Heart right ventricle (tissue), 16 donors: Measurements from ENCODE around the gene PCNT. TPM values are rescaled to one million over a fixed set of nuclear protein-coding genes. Genes with fewer than 3 reads are reported as not detected.

Experiments used
- ATAC-seq, 8 donors: fragments of 200-7000 bp; cut with Tn5 transposase; one replicate each; pipeline ENCODE4 v1.9.1; 2020; ENCODE audit warnings: mild to moderate bottlenecking in 8 of 8, moderate library complexity in 8 of 8, moderate number of reproducible peaks in 1 of 8
- DNase-seq, 2 donors: peaks; one replicate each; pipeline ENCODE4 v3.0.0-alpha.2; 2020
- H3K27ac ChIP-seq, 10 donors: fragments of 200-600 bp; sonication (generic) in 2 of 10; one replicate each; pipeline versions ENCODE4 v1.5.0 to v1.8.0; 2020 to 2022; ENCODE audit warnings: mild to moderate bottlenecking in 3 of 10
- H3K27me3 ChIP-seq, 7 donors: fragments of 200-600 bp; one replicate each; pipeline ENCODE4 v1.8.0; 2021 to 2022; ENCODE audit warnings: mild to moderate bottlenecking in 2 of 7
- H3K36me3 ChIP-seq, 9 donors: fragments of 200-600 bp; sonication (generic) in 1 of 9; one replicate each; pipeline versions ENCODE4 v1.5.0 to v1.8.0; 2020 to 2022; ENCODE audit warnings: mild to moderate bottlenecking in 2 of 9
- H3K4me1 ChIP-seq, 9 donors: fragments of 200-600 bp; sonication (generic) in 1 of 9; one replicate each; pipeline versions ENCODE4 v1.5.0 to v1.8.0; 2020 to 2022; ENCODE audit warnings: mild to moderate bottlenecking in 4 of 9
- H3K4me3 ChIP-seq, 10 donors: fragments of 200-600 bp; sonication (generic) in 2 of 10; one replicate each; pipeline versions ENCODE4 v1.5.0 to v1.8.0; 2020 to 2022; ENCODE audit warnings: mild to moderate bottlenecking in 7 of 10, moderate library complexity in 2 of 10
- H3K9me3 ChIP-seq, 11 donors: fragments of 200-600 bp in 10 of 11; sonication (generic) in 2 of 11; one replicate each; pipeline versions ENCODE4 v1.5.0 to v1.8.0; 2013 to 2022; ENCODE audit warnings: mild to moderate bottlenecking in 2 of 11, control low read depth in 1 of 11, moderate library complexity in 1 of 11
- CTCF ChIP-seq, 9 donors: fragments of 200-600 bp; sonication (generic) in 2 of 9; IDR thresholded peaks; one replicate each; pipeline versions ENCODE4 v1.5.0 to v1.8.0; 2021 to 2022; ENCODE audit warnings: antibody characterized with exemption in 9 of 9, mild to moderate bottlenecking in 5 of 9, moderate library complexity in 1 of 9
- WGBS, 2 donors: extraction: QIAGEN DNeasy Blood & Tissue Kit; methylation state at CpG; one replicate each; pipeline ENCODE4 v1.1.7; 2013; ENCODE audit warnings: inconsistent platforms in 1 of 2; 5-methylcytosine and 5-hydroxymethylcytosine counted together
- intact Hi-C, 10 donors: fragments of 100-400 bp; cut with DNase I; formaldehyde crosslinking; loops; one replicate each; pipeline versions ENCODE4 v1.11.1 to v1.14.2; 2022
- polyA plus RNA-seq, 2 donors: library from polyadenylated mRNA; stranded (reverse); fragments of 200-250 nt; gene quantifications; one replicate each; pipeline ENCODE4 v1.2.3, GENCODE V29; 2013
- total RNA-seq, 10 donors: library from RNA; stranded (reverse); fragmentation: NEBNext Ultra II Directional in 3 of 10; extraction: Animal tissue kit (Norgen Biotek cat#: 25700) in 3 of 10; gene quantifications; one replicate each; pipeline versions ENCODE4 v1.2.1 to v1.2.4, GENCODE V29; 2021 to 2023
- donor health status: Arrhythmogenic right ventricular cardiomyopathy.
- donor health status: ischemic (EF 13 %, LVEDD 7.1; RV severe dilation, severe dysfunction).
- donor health status: healthy with polysubstance abuse.
- donor health status: DM: no; HTN: yes; CAD: no.
- donor health status: DM: no; HTN: no; CAD: no.
- donor health status: ischemic (EF 25% LVEDD 6.9; RV normal size, moderate dysfunction).
- donor health status: ischemic (EF 25% LVEDD 5.7; RV mildly dilated, moderate dysfunction).
- donor health status: healthy.
- donor health status: DM: yes; HTN: yes; CAD: no.
- donor health status: Ischemic cardiomyopathy.
- donor health status: ischemic (EF 35%, LVEDD 5.7; RV mildly dilated, moderate dysfunction).
- donor health status: nonischemic (EF 11% LVEDD 7.7; RV severe dilation, severe dysfunction).
- donor health status: DM: yes; HTN: yes; CAD: no.
- donor health status: PGD.
- donor health status: ischemic (EF 29% LVEDD 5.4; RV normal size, mild dysfunction).
- donor health status: nonischemic (EF 23%, LVEDD 6.1; RV moderate dilation, normal function).

Gene PCNT
- total and polyA plus RNA-seq, 12 donors = 17.5 to 58.6 (median 26.9) TPM

- 94 to 95% methylated on average over 13 of the region's 13 CpGs for WGBS, 2 donors
- Histone ChIP-seq H3K36me3 (peaks cover 0 to 72% (median 7%) of the 10 kb centered on the region in 9 donors), H3K27me3 (no peaks in the 10 kb centered on the region), H3K4me3 (no peak overlapping the region), H3K9me3 (no peaks in the 10 kb centered on the region), H3K27ac (no peak overlapping the region), H3K4me1 (no peaks in the 10 kb centered on the region)
- DNase-seq (no peak), ATAC-seq (peak in 1 of 8 donors; percentile 32)
- TF ChIP-seq CTCF (IDR thresholded peaks at IDR 0.05) = no peak
- intact Hi-C loops = no loop called here
Measured at GRCh38 chr21:46386734-46387088, 62.8 kb downstream of the PCNT start.

DNA sequence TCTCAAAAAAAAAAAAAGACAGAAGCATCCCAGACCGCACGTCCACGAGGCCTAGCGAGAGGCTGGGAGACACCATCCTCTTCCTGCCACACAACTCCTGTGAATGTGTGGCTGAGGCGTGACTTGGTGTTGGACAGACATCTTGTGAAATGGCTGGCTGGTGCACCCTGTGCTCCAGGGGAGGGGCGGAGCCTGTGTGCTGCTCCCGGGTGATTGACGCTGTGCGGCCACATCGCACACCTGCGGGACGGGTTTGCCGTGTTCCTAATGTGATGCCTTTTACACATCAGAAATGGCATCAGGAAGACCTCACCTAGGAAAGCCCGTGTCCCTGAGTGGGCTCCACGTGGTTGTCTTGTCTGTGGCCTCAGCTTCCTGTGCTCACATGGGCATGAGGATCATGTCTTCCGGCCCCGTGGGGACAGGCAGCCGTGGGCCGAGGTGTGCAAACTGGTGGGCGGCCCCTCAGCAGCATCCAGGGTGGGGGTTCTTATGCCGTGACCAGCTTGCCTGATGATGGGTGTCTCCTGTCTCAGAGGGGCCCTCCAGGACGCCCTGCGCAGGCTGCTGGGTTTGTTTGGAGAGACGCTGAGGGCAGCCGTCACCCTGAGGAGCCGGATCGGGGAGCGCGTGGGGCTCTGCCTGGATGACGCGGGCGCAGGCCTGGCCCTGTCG, 64.4 kb downstream of the PCNT start:
- WGBS, 2 donors = 94 to 96% methylated on average over 33 of the region's 33 CpGs
- Histone ChIP-seq H3K36me3 (peaks cover 0 to 86% (median 7%) of the 10 kb centered on the region in 9 donors), H3K4me3 (no peak overlapping the region), H3K4me1 (peaks cover 0 to 5% (median 0%) of the 10 kb centered on the region in 9 donors), H3K27ac (no peak overlapping the region), H3K27me3 (no peaks in the 10 kb centered on the region), H3K9me3 (no peaks in the 10 kb centered on the region)
- ATAC-seq (peak in 1 of 8 donors; percentile 17), DNase-seq (no peak)
- intact Hi-C loops = no loop called here
- no peak for TF ChIP-seq CTCF (IDR thresholded peaks at IDR 0.05)

GRCh38 chr21:46388896-46389295, 64.9 kb downstream of the PCNT start:
- DNase-seq (no peak), ATAC-seq (no peak)
- H3K4me3 ChIP-seq = no peak overlapping the region
- no peaks in the 10 kb centered on the region for H3K9me3 ChIP-seq
- peaks cover 0 to 91% (median 7%) of the 10 kb centered on the region in 9 donors for H3K36me3 ChIP-seq
- H3K27me3 ChIP-seq = no peaks in the 10 kb centered on the region
- WGBS, 2 donors = 95% methylated on average over 23 of the region's 23 CpGs
- TF ChIP-seq CTCF (IDR thresholded peaks at IDR 0.05) = no peak
- intact Hi-C loops = no loop called here
- no peak overlapping the region for H3K27ac ChIP-seq
- peaks cover 0 to 10% (median 0%) of the 10 kb centered on the region in 9 donors for H3K4me1 ChIP-seq

DNA sequence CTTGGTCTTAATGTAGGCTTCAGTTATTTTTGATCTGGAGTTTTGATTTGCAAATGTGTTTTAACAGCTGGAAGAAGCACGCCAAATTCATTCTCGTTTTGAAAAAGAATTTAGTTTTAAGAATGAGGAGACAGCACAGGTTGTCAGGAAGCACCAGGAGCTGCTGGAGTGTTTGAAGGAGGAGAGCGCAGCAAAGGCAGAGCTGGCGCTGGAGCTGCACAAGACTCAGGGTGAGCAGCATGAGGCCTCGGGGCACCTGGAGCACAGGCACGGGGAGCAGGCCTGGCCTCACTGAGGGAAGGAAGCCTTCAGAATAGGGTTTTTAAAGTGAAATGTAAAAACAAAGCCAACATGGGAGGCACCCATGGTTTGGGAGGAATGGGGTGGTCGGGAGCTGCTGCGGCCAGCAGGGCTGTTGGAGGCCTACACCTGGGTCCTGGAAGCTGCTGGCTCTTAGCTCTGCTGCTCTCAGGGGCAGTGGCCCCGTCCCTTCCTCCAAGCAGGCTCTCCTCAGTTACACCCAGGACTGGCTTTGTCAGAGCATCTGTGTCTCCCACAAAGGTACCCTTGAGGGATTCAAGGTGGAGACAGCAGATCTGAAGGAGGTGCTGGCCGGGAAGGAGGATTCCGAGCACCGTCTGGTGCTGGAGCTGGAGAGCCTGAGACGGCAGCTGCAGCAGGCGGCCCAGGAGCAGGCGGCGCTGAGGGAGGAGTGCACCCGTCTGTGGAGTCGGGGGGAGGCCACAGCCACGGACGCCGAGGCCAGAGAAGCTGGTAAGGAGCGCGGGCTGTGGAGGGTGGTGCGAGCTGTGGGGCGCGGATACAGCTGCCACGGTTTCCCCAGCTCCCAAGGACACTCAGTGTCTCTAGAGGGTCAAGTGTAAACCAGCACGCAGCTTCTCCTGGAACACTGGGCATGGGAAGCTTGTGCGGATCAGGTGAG, 66.9 kb downstream of the PCNT start:
- 94 to 95% methylated on average over 28 to 29 of the region's 29 CpGs for WGBS, 2 donors
- no peak for TF ChIP-seq CTCF (IDR thresholded peaks at IDR 0.05)
- no peak overlapping the region for H3K4me3 ChIP-seq
- no peaks in the 10 kb centered on the region for H3K27me3 ChIP-seq
- ATAC-seq (no peak), DNase-seq (no peak)
- H3K36me3 ChIP-seq = peaks cover 0 to 91% (median 7%) of the 10 kb centered on the region in 9 donors
- no peaks in the 10 kb centered on the region for H3K9me3 ChIP-seq
- intact Hi-C loops = no loop called here
- no peak overlapping the region for H3K27ac ChIP-seq
- H3K4me1 ChIP-seq = peaks cover 0 to 11% (median 0%) of the 10 kb centered on the region in 9 donors
